PC-9 (cell line): Measurements from ENCODE around the gene GALNT9. TPM values are rescaled to one million over a fixed set of nuclear protein-coding genes. Genes with fewer than 3 reads are reported as not detected.
"Not testable (repeated sequence)": the region's sequence is repeated elsewhere in the genome, so short reads cannot be mapped to it uniquely, and the experiment has no call there.

Experiments
- BruUV-seq: library from RNA; stranded (reverse); fragments of 400-500 nt; replicated peaks from 2 replicates; lab custom pipeline; 2021; lab: Mats Ljungman, UMichigan
- CTCF ChIA-PET: fragments of 300-600 bp; sonication (Branson Sonifier 250); formaldehyde crosslinking; loops from one replicate; lab custom pipeline; 2022; ENCODE audit warnings: antibody characterized with exemption; lab: Charles Lee
- POLR2A ChIA-PET: fragments of 300-600 bp; sonication (Branson Sonifier 250); formaldehyde crosslinking; loops from one replicate; lab custom pipeline; 2022; ENCODE audit warnings: antibody characterized with exemption; ENCODE audit not compliant: unreplicated experiment; lab: Charles Lee
- DNase-seq, 2 experiments: peaks; one replicate each; pipeline versions ENCODE4 v3.0.0 to v3.0.0-alpha.2; 2015 to 2022; ENCODE audit warnings: mixed read lengths in 1 of 2
- H2AFZ ChIP-seq: fragments of 200-600 bp; sonication (generic); 2 replicates; pipeline ENCODE4 v1.8.1; 2017; ENCODE audit warnings: antibody characterized with exemption
- H3F3A ChIP-seq: fragments of 200-600 bp; sonication (generic); 2 replicates; pipeline ENCODE4 v1.8.1; 2017; ENCODE audit warnings: antibody characterized with exemption, mild to moderate bottlenecking, low read depth; ENCODE audit not compliant: insufficient read depth
- H3K27ac ChIP-seq: fragments of 200-600 bp; sonication (generic); 2 replicates; pipeline ENCODE4 v1.6.1; 2016; ENCODE audit warnings: mixed run types
- H3K27me3 ChIP-seq: fragments of 200-600 bp; sonication (generic); 2 replicates; pipeline ENCODE4 v1.6.1; 2016; ENCODE audit warnings: low read depth, mixed run types; ENCODE audit not compliant: insufficient read depth
- H3K36me3 ChIP-seq: fragments of 200-600 bp; sonication (generic); 2 replicates; pipeline ENCODE4 v1.6.1; 2016; ENCODE audit warnings: low read depth, mixed run types
- H3K4me1 ChIP-seq: fragments of 200-600 bp; sonication (generic); replicated peaks from 2 replicates; pipeline ENCODE4 v1.6.1; 2016; ENCODE audit warnings: mixed run types; ENCODE audit not compliant: insufficient read depth
- H3K4me2 ChIP-seq: fragments of 200-600 bp; sonication (generic); 2 replicates; pipeline ENCODE4 v1.6.1; 2017; ENCODE audit warnings: mixed run types
- H3K4me3 ChIP-seq: fragments of 200-600 bp; sonication (generic); 2 replicates; pipeline ENCODE4 v1.6.1; 2016; ENCODE audit warnings: mixed run types
- H3K79me2 ChIP-seq: fragments of 200-600 bp; sonication (generic); 2 replicates; pipeline ENCODE4 v1.6.1; 2017; ENCODE audit warnings: low read depth, mixed run types
- H3K9me2 ChIP-seq: fragments of 200-600 bp; sonication (generic); 2 replicates; pipeline ENCODE4 v1.8.1; 2017; ENCODE audit warnings: mild to moderate bottlenecking; ENCODE audit not compliant: insufficient read depth
- H3K9me3 ChIP-seq: fragments of 200-600 bp; sonication (generic); 2 replicates; pipeline ENCODE4 v1.8.1; 2016; ENCODE audit warnings: low read depth; ENCODE audit not compliant: insufficient read depth
- H4K20me1 ChIP-seq: fragments of 200-600 bp; sonication (generic); 2 replicates; pipeline ENCODE4 v1.8.1; 2017; ENCODE audit not compliant: insufficient read depth
- CTCF ChIP-seq: fragments of 200-600 bp; sonication (generic); conservative IDR thresholded peaks from 2 replicates; pipeline ENCODE4 v1.6.1; 2017; ENCODE audit warnings: mixed run types, antibody characterized with exemption, mild to moderate bottlenecking, moderate library complexity
- EZH2 ChIP-seq: fragments of 200-600 bp; sonication (generic); IDR thresholded peaks from 2 replicates; pipeline ENCODE4 v1.8.0; 2017; ENCODE audit warnings: antibody characterized with exemption, low read depth
- intact Hi-C: fragments of 100-400 bp; cut with micrococcal nuclease; formaldehyde crosslinking; loops from one replicate; pipeline ENCODE4 v1.10.0; 2022; ENCODE audit not compliant: unreplicated experiment
- total RNA-seq: library from RNA; stranded (reverse); gene quantifications from 2 replicates; pipeline ENCODE4 v1.2.3, GENCODE V29; 2021

GALNT9 gene
- total RNA-seq, 1 experiment from 2014 or later = 11.2 TPM

- ChIA-PET POLR2A (no interaction called here), CTCF (no interaction called here)
- no peak overlapping the region for H3K4me2 ChIP-seq
- no peak for DNase-seq
- H3K27ac ChIP-seq = no peak overlapping the region
- no peaks in the 10 kb centered on the region for H3K9me2 ChIP-seq
- no peaks in the 10 kb centered on the region for H3F3A ChIP-seq
- BruUV-seq = no TSS peak
- H3K36me3 ChIP-seq = no peaks in the 10 kb centered on the region
- intact Hi-C loops = no loop called here
- H2AFZ ChIP-seq = no peak overlapping the region
- H4K20me1 ChIP-seq = no peaks in the 10 kb centered on the region
- no peaks in the 10 kb centered on the region for H3K79me2 ChIP-seq
- H3K4me3 ChIP-seq = no peak overlapping the region
- H3K27me3 ChIP-seq = peaks cover 62% of the 10 kb centered on the region
- no peaks in the 10 kb centered on the region for H3K4me1 ChIP-seq
- no peaks in the 10 kb centered on the region for H3K9me3 ChIP-seq
- TF ChIP-seq CTCF = no peak
- TF ChIP-seq EZH2 = no peak
Measured at GRCh38 chr12:132306885-132307191, 22.6 kb downstream of the GALNT9 start.

- H3K27ac ChIP-seq = no peak overlapping the region
- intact Hi-C loops = no loop called here
- no peaks in the 10 kb centered on the region for H3F3A ChIP-seq
- BruUV-seq = no TSS peak
- peaks cover 62% of the 10 kb centered on the region for H3K27me3 ChIP-seq
- CTCF ChIA-PET = no interaction called here
- H4K20me1 ChIP-seq = no peaks in the 10 kb centered on the region
- POLR2A ChIA-PET = no interaction called here
- no peak overlapping the region for H3K4me3 ChIP-seq
- no peaks in the 10 kb centered on the region for H3K79me2 ChIP-seq
- no peak for DNase-seq
- no peaks in the 10 kb centered on the region for H3K4me1 ChIP-seq
- no peak overlapping the region for H3K4me2 ChIP-seq
- no peaks in the 10 kb centered on the region for H3K9me2 ChIP-seq
- no peaks in the 10 kb centered on the region for H3K36me3 ChIP-seq
- H2AFZ ChIP-seq = no peak overlapping the region
- no peaks in the 10 kb centered on the region for H3K9me3 ChIP-seq
- TF ChIP-seq CTCF = no peak
- no peak for TF ChIP-seq EZH2
Measured at GRCh38 chr12:132305991-132306884, 23.2 kb downstream of the GALNT9 start.

GRCh38 chr12:132305560-132305966, 23.8 kb downstream of the GALNT9 start:
- H3K9me2 ChIP-seq = no peaks in the 10 kb centered on the region
- intact Hi-C loops = no loop called here
- ChIA-PET POLR2A (no interaction called here), CTCF (no interaction called here)
- H3K4me3 ChIP-seq = no peak overlapping the region
- TF ChIP-seq EZH2 (no peak), CTCF (no peak)
- H2AFZ ChIP-seq = no peak overlapping the region
- no peak overlapping the region for H3K4me2 ChIP-seq
- no TSS peak for BruUV-seq
- no peaks in the 10 kb centered on the region for H3K4me1 ChIP-seq
- H3F3A ChIP-seq = no peaks in the 10 kb centered on the region
- H3K9me3 ChIP-seq = no peaks in the 10 kb centered on the region
- H3K27me3 ChIP-seq = peaks cover 58% of the 10 kb centered on the region
- H3K27ac ChIP-seq = no peak overlapping the region
- H3K79me2 ChIP-seq = no peaks in the 10 kb centered on the region
- no peaks in the 10 kb centered on the region for H4K20me1 ChIP-seq
- H3K36me3 ChIP-seq = no peaks in the 10 kb centered on the region
- no peak for DNase-seq

GRCh38 chr12:132304866-132305265, 24.5 kb downstream of the GALNT9 start:
- POLR2A ChIA-PET, H2AFZ ChIP-seq, H3K36me3 ChIP-seq, BruUV-seq, CTCF ChIA-PET, H3K79me2 ChIP-seq, H3F3A ChIP-seq, DNase-seq, H3K9me2 ChIP-seq, intact Hi-C loops, H3K9me3 ChIP-seq, H3K4me2 ChIP-seq, H4K20me1 ChIP-seq, H3K4me3 ChIP-seq, H3K4me1 ChIP-seq, H3K27ac ChIP-seq: not testable (repeated sequence)
- peaks cover 51% of the 10 kb centered on the region for H3K27me3 ChIP-seq

- H3K4me3 ChIP-seq, H3K79me2 ChIP-seq, BruUV-seq, H3K4me2 ChIP-seq, H3K4me1 ChIP-seq, intact Hi-C loops, H3K27ac ChIP-seq, H3K36me3 ChIP-seq, H4K20me1 ChIP-seq, POLR2A ChIA-PET, H3K9me2 ChIP-seq, DNase-seq, H3K9me3 ChIP-seq, CTCF ChIA-PET, H2AFZ ChIP-seq, H3F3A ChIP-seq: not testable (repeated sequence)
- peaks cover 42% of the 10 kb centered on the region for H3K27me3 ChIP-seq
Measured at GRCh38 chr12:132303853-132304373, 25.5 kb downstream of the GALNT9 start.
